ENCODE results near the gene SELL. TPM values are rescaled to one million over a fixed set of nuclear protein-coding genes. Genes with fewer than 3 reads are reported as not detected.

Gene SELL
- total and polyA plus RNA-seq, 2 experiments from 2014 or later: not detected

DNA sequence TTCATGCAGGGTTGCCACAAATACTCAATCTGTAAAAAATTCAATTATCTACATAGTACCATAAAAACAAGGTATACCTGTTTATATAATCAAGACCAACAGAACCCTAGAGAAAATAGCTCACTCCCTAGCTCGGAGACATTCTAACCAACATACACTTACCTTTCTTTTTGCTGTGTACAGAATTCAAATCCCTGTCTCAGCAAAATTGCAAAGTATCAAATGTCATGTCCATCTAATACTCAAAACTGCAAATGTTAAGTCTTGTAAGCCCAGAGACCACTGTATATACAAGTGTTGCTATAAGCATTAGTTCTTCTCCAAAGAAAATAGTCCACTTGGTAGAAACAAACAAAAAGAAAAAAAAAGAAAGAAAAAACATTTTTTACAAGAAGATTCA lies 38.6 kb upstream of the SELL start:
- H3K4me3 Mint-ChIP-seq: no peak overlapping the region
- TF ChIP-seq NANOG (IDR thresholded peaks at IDR 0.05; ENCODE audit: borderline replicate concordance) (no peak), EZH2 (IDR thresholded peaks at IDR 0.05; ENCODE audit: low read depth, unreplicated experiment) (no peak), POLR2AphosphoS5 (IDR thresholded peaks at IDR 0.05; ENCODE audit: low read depth) (no peak), ZNF331 (CRISPR knock-in tag; IDR thresholded peaks at IDR 0.05; ENCODE audit: low read depth) (no peak), ETS1 (IDR thresholded peaks at IDR 0.05) (no peak), ZNF114 (CRISPR knock-in tag; IDR thresholded peaks at IDR 0.05) (no peak), EZH2phosphoT487 (IDR thresholded peaks at IDR 0.05; ENCODE audit: unreplicated experiment) (no peak), STAT1 (IDR thresholded peaks at IDR 0.05; ENCODE audit: unreplicated experiment) (no peak), JUNB (IDR thresholded peaks at IDR 0.05; ENCODE audit: unreplicated experiment) (no peak), CTCF (conservative IDR thresholded peaks at IDR 0.05; ENCODE audit: low read depth in 2 of 2) (no peak)
- no peaks in the 10 kb centered on the region for H3K36me3 Mint-ChIP-seq (ENCODE audit: low read depth)
- Histone ChIP-seq H3K79me2 (replicated peaks; ENCODE audit: insufficient read depth) (no peaks in the 10 kb centered on the region), H2AFZ (no peak overlapping the region), H3F3A (replicated peaks; ENCODE audit: low read depth) (no peaks in the 10 kb centered on the region), H3K27me3 (ENCODE audit: insufficient read depth) (no peaks in the 10 kb centered on the region), H3K4me2 (no peak overlapping the region), H3K4me1 (ENCODE audit: insufficient read depth) (peaks cover 13% of the 10 kb centered on the region), H3K36me3 (ENCODE audit: insufficient read depth) (no peaks in the 10 kb centered on the region), H3K27ac (ENCODE audit: low read depth) (no peak overlapping the region), H4K20me1 (replicated peaks; ENCODE audit: insufficient read depth) (no peaks in the 10 kb centered on the region), H3K4me3 (no peak overlapping the region), H3K9me2 (ENCODE audit: insufficient read depth) (no peaks in the 10 kb centered on the region)
- H3K9me3 Mint-ChIP-seq: no peaks in the 10 kb centered on the region
- ATAC-seq (no peak), DNase-seq (ENCODE audit: low spot score) (no peak)
- H3K27me3 Mint-ChIP-seq (ENCODE audit: insufficient read depth, low read depth, poor library complexity): no peaks in the 10 kb centered on the region
- no peak overlapping the region for H3K27ac Mint-ChIP-seq
- H3K4me1 Mint-ChIP-seq: peaks cover 13% of the 10 kb centered on the region

DNA sequence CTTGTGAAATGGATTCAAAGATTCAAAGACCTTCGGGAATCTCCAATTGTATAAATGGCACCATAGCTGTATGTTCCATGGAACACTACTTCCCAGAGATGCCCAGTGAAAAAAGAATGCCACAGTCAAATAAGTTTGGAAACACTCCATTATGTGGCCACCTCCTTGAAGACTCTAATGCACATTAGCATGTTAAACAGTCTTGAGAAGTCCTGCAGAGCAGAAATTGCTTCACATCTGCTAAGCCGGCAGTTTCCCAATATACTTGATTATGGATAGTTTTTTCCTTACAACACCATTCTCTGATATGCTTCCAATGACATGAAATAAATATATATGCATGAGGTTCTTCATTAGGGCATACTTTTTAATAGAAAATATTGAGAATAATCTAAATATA lies 35.1 kb upstream of the SELL start:
- TF ChIP-seq EZH2 (IDR thresholded peaks at IDR 0.05; ENCODE audit: low read depth, unreplicated experiment) (no peak), JUNB (IDR thresholded peaks at IDR 0.05; ENCODE audit: unreplicated experiment) (no peak), ZNF114 (CRISPR knock-in tag; IDR thresholded peaks at IDR 0.05) (no peak), POLR2AphosphoS5 (IDR thresholded peaks at IDR 0.05; ENCODE audit: low read depth) (no peak), CREB1 (CRISPR knock-in tag; IDR thresholded peaks at IDR 0.05; ENCODE audit: low read depth) (no peak), ZNF331 (CRISPR knock-in tag; IDR thresholded peaks at IDR 0.05; ENCODE audit: low read depth) (no peak), STAT1 (IDR thresholded peaks at IDR 0.05; ENCODE audit: unreplicated experiment) (no peak), EZH2phosphoT487 (IDR thresholded peaks at IDR 0.05; ENCODE audit: unreplicated experiment) (no peak), ETS1 (IDR thresholded peaks at IDR 0.05) (no peak)
- TF ChIP-seq, protein P1, sequence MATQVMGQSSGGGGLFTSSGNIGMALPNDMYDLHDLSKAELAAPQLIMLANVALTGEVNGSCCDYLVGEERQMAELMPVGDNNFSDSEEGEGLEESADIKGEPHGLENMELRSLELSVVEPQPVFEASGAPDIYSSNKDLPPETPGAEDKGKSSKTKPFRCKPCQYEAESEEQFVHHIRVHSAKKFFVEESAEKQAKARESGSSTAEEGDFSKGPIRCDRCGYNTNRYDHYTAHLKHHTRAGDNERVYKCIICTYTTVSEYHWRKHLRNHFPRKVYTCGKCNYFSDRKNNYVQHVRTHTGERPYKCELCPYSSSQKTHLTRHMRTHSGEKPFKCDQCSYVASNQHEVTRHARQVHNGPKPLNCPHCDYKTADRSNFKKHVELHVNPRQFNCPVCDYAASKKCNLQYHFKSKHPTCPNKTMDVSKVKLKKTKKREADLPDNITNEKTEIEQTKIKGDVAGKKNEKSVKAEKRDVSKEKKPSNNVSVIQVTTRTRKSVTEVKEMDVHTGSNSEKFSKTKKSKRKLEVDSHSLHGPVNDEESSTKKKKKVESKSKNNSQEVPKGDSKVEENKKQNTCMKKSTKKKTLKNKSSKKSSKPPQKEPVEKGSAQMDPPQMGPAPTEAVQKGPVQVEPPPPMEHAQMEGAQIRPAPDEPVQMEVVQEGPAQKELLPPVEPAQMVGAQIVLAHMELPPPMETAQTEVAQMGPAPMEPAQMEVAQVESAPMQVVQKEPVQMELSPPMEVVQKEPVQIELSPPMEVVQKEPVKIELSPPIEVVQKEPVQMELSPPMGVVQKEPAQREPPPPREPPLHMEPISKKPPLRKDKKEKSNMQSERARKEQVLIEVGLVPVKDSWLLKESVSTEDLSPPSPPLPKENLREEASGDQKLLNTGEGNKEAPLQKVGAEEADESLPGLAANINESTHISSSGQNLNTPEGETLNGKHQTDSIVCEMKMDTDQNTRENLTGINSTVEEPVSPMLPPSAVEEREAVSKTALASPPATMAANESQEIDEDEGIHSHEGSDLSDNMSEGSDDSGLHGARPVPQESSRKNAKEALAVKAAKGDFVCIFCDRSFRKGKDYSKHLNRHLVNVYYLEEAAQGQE (IDR thresholded peaks at IDR 0.05; ENCODE audit: unreplicated experiment): no peak
- no peaks in the 10 kb centered on the region for H3K9me3 Mint-ChIP-seq
- Histone ChIP-seq H3K79me2 (replicated peaks; ENCODE audit: insufficient read depth) (no peaks in the 10 kb centered on the region), H3K4me1 (ENCODE audit: insufficient read depth) (peaks cover 16% of the 10 kb centered on the region), H2AFZ (no peak overlapping the region), H3F3A (replicated peaks; ENCODE audit: low read depth) (no peaks in the 10 kb centered on the region), H3K27ac (ENCODE audit: low read depth) (no peak overlapping the region), H3K4me2 (no peak overlapping the region), H4K20me1 (replicated peaks; ENCODE audit: insufficient read depth) (no peaks in the 10 kb centered on the region), H3K36me3 (ENCODE audit: insufficient read depth) (no peaks in the 10 kb centered on the region), H3K9me2 (ENCODE audit: insufficient read depth) (no peaks in the 10 kb centered on the region), H3K27me3 (ENCODE audit: insufficient read depth) (no peaks in the 10 kb centered on the region), H3K4me3 (no peak overlapping the region)
- ATAC-seq (no peak), DNase-seq (ENCODE audit: low spot score) (no peak)
- H3K36me3 Mint-ChIP-seq (ENCODE audit: low read depth): no peaks in the 10 kb centered on the region
- H3K27me3 Mint-ChIP-seq (ENCODE audit: insufficient read depth, low read depth, poor library complexity): no peaks in the 10 kb centered on the region
- H3K4me1 Mint-ChIP-seq: peaks cover 18% of the 10 kb centered on the region
- no peak overlapping the region for H3K4me3 Mint-ChIP-seq
- H3K27ac Mint-ChIP-seq: no peak overlapping the region

All from GM23338 (cell line).